DMS153 treated with DMSO at 0.1 percent for 48 hours (cell line): Measurements from ENCODE around the gene SNAI1.
"Not testable (repeated sequence)": the region's sequence is repeated elsewhere in the genome, so short reads cannot be mapped to it uniquely, and the experiment has no call there.

ENCODE experiments used
- DNase-seq: peaks from one replicate; lab custom pipeline; 2025; ENCODE audit not compliant: unreplicated experiment; lab: John Stamatoyannopoulos, UW

Gene SNAI1

GRCh38 chr20:49982346-49983122, at the start of gene SNAI1:
Gene SNAI1 (plus strand): TSS chr20:49982980. CDS start chr20:49983060, 80 bp downstream.
- DNase-seq = peak; percentile 60

GRCh38 chr20:49935746-49936152, 47.0 kb upstream of the SNAI1 start:
- DNase-seq = no peak

- peak; percentile 82 for DNase-seq
Observed at GRCh38 chr20:49936153-49937026, 46.4 kb upstream of the SNAI1 start, which contains the start of gene RNF114. Gene RNF114 (plus strand): TSS chr20:49936397. CDS start chr20:49936413, 16 bp downstream.

GRCh38 chr20:49937027-49937929, 45.5 kb upstream of the SNAI1 start:
- no peak for DNase-seq

GRCh38 chr20:49938173-49939163, 44.3 kb upstream of the SNAI1 start:
- no peak for DNase-seq

GRCh38 chr20:49941456-49941855, 41.3 kb upstream of the SNAI1 start:
- no peak for DNase-seq

GRCh38 chr20:49942303-49942702, 40.5 kb upstream of the SNAI1 start:
- no peak for DNase-seq

GRCh38 chr20:49942942-49943341, 39.8 kb upstream of the SNAI1 start:
- no peak for DNase-seq

- DNase-seq = no peak
Observed at GRCh38 chr20:49945306-49945700, 37.5 kb upstream of the SNAI1 start.

- DNase-seq = no peak
Observed at GRCh38 chr20:49945701-49946477, 36.9 kb upstream of the SNAI1 start.

GRCh38 chr20:49948178-49948577, 34.6 kb upstream of the SNAI1 start:
- no peak for DNase-seq

GRCh38 chr20:49948809-49949507, 33.8 kb upstream of the SNAI1 start:
- no peak for DNase-seq

- no peak for DNase-seq
Observed at GRCh38 chr20:49951151-49951550, 31.6 kb upstream of the SNAI1 start.

- no peak for DNase-seq
Observed at GRCh38 chr20:49955167-49955566, 27.6 kb upstream of the SNAI1 start.

- not testable (repeated sequence) for DNase-seq
Observed at GRCh38 chr20:49955830-49956396, 26.9 kb upstream of the SNAI1 start.

GRCh38 chr20:49956689-49957088, 26.1 kb upstream of the SNAI1 start:
- no peak for DNase-seq

- DNase-seq = not testable (repeated sequence)
Observed at GRCh38 chr20:49957089-49957938, 25.5 kb upstream of the SNAI1 start.
